NCI-H748 treated with DMSO at 0.1 percent for 48 hours (cell line): ENCODE data around the gene TBC1D2.

Experiments
- DNase-seq: peaks from one replicate; lab custom pipeline; 2025; lab: John Stamatoyannopoulos, UW

Gene TBC1D2

GRCh38 chr9:98218562-98219363 is 36.7 kb downstream of the TBC1D2 start:
- no peak for DNase-seq

- no peak for DNase-seq
Observed at GRCh38 chr9:98217255-98217654, 38.2 kb downstream of the TBC1D2 start.

- DNase-seq, result no peak
Observed at GRCh38 chr9:98216391-98216790, 39.1 kb downstream of the TBC1D2 start.

GRCh38 chr9:98215821-98216220 is 39.6 kb downstream of the TBC1D2 start:
- DNase-seq, result no peak

GRCh38 chr9:98215271-98215670 is 40.2 kb downstream of the TBC1D2 start:
- no peak for DNase-seq

GRCh38 chr9:98214811-98215210 is 40.6 kb downstream of the TBC1D2 start:
- no peak for DNase-seq

- no peak for DNase-seq
Observed at GRCh38 chr9:98211260-98211659, 44.2 kb downstream of the TBC1D2 start.

GRCh38 chr9:98210435-98210834 is 45.0 kb downstream of the TBC1D2 start:
- DNase-seq, result no peak

- no peak for DNase-seq
Observed at GRCh38 chr9:98209530-98209929, 45.9 kb downstream of the TBC1D2 start.

- no peak for DNase-seq
Observed at GRCh38 chr9:98208635-98209034, 46.8 kb downstream of the TBC1D2 start.

- no peak for DNase-seq
Observed at GRCh38 chr9:98207606-98208005, 47.8 kb downstream of the TBC1D2 start.

- no peak for DNase-seq
Observed at GRCh38 chr9:98206754-98207153, 48.7 kb downstream of the TBC1D2 start.

GRCh38 chr9:98204692-98205091 is 50.8 kb downstream of the TBC1D2 start:
- DNase-seq, result no peak

- no peak for DNase-seq
Observed at GRCh38 chr9:98203153-98203552, 52.3 kb downstream of the TBC1D2 start.

GRCh38 chr9:98202252-98202651 is 53.2 kb downstream of the TBC1D2 start:
- no peak for DNase-seq

- no peak for DNase-seq
Observed at GRCh38 chr9:98201749-98202148, 53.7 kb downstream of the TBC1D2 start.

- no peak for DNase-seq
Observed at GRCh38 chr9:98201102-98201501, 54.3 kb downstream of the TBC1D2 start.

- DNase-seq, result no peak
Observed at GRCh38 chr9:98199388-98200033, 55.9 kb downstream of the TBC1D2 start.

- no peak for DNase-seq
Observed at GRCh38 chr9:98195671-98196070, 59.8 kb downstream of the TBC1D2 start.

- no peak for DNase-seq
Observed at GRCh38 chr9:98193336-98193944, 62.0 kb downstream of the TBC1D2 start.

- DNase-seq, result peak; percentile 57
Observed at GRCh38 chr9:98192503-98193335, 62.7 kb downstream of the TBC1D2 start, which contains the start of gene CORO2A. Gene CORO2A, minus strand, starts transcription at chr9:98192637. Its CDS starts 34,977 bp downstream, at chr9:98157660.
